A549 (cell line): ENCODE data around the gene ACSBG1.

Source experiments
- HOXA7 ChIP-seq: fragments of 250-450 bp; sonication (Bioruptor Pico); IDR thresholded peaks from 2 replicates; pipeline ENCODE4 v1.5.0; 2020; ENCODE audit warnings: mild to moderate bottlenecking, moderate library complexity
- KDM1A ChIP-seq: fragments of 200-600 bp; sonication (generic); IDR thresholded peaks from 2 replicates; pipeline ENCODE4 v1.6.1; 2016; ENCODE audit warnings: low read depth, mild to moderate bottlenecking
- RAD21 ChIP-seq, 2 experiments: fragments of >200 bp in 1 of 2; sonication (Bioruptor Twin) in 1 of 2; formaldehyde crosslinking in 1 of 2; IDR thresholded peaks in 1 of 2; conservative IDR thresholded peaks in 1 of 2; 2 replicates in 1 of 2; 3 replicates in 1 of 2; pipeline ENCODE4 v1.6.1; 2012 to 2018; ENCODE audit warnings: inconsistent platforms in 1 of 2
- TF ChIP-seq, protein P1 (sequence below): fragments of 450-650 bp; IDR thresholded peaks from 2 replicates; pipeline ENCODE4 v1.6.1; 2014; ENCODE audit warnings: antibody characterized with exemption
- TF ChIP-seq, protein P2 (sequence below): fragments of >200 bp; sonication (Bioruptor Twin); formaldehyde crosslinking; IDR thresholded peaks from 3 replicates; pipeline ENCODE4 v1.5.1; 2016
- TF ChIP-seq, protein P3 (sequence below): fragments of 200-600 bp; sonication (generic); IDR thresholded peaks from 2 replicates; pipeline ENCODE4 v1.6.1; 2016; ENCODE audit warnings: antibody characterized with exemption, mild to moderate bottlenecking, moderate library complexity
- TF ChIP-seq, protein P4 (sequence below): IDR thresholded peaks from 2 replicates; pipeline ENCODE4 v1.6.1; 2012

DNA sequence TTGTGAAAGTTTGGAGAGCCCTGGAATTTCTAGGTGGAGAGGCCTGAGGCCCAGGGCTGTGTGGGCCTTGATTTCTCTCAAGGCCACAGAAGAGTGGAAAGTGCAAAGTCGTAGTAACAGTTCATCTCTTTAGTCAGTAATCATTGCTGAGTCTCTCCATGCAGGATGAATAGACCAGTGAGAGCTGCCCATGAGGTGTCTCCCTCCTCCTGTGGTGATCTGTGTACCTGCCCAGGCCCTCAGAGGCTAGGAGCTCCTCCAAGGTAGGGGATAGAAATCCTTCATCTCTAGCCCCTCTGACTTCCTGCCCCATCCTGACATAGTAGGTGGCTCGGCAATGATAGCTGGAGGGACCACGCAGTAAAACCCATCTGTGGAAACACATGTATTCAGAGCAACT lies 92.0 kb downstream of the ACSBG1 start:
- TF ChIP-seq, protein P1, sequence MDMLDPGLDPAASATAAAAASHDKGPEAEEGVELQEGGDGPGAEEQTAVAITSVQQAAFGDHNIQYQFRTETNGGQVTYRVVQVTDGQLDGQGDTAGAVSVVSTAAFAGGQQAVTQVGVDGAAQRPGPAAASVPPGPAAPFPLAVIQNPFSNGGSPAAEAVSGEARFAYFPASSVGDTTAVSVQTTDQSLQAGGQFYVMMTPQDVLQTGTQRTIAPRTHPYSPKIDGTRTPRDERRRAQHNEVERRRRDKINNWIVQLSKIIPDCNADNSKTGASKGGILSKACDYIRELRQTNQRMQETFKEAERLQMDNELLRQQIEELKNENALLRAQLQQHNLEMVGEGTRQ = no peak
- TF ChIP-seq, protein P2, sequence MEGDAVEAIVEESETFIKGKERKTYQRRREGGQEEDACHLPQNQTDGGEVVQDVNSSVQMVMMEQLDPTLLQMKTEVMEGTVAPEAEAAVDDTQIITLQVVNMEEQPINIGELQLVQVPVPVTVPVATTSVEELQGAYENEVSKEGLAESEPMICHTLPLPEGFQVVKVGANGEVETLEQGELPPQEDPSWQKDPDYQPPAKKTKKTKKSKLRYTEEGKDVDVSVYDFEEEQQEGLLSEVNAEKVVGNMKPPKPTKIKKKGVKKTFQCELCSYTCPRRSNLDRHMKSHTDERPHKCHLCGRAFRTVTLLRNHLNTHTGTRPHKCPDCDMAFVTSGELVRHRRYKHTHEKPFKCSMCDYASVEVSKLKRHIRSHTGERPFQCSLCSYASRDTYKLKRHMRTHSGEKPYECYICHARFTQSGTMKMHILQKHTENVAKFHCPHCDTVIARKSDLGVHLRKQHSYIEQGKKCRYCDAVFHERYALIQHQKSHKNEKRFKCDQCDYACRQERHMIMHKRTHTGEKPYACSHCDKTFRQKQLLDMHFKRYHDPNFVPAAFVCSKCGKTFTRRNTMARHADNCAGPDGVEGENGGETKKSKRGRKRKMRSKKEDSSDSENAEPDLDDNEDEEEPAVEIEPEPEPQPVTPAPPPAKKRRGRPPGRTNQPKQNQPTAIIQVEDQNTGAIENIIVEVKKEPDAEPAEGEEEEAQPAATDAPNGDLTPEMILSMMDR = no peak
- TF ChIP-seq, protein P3, sequence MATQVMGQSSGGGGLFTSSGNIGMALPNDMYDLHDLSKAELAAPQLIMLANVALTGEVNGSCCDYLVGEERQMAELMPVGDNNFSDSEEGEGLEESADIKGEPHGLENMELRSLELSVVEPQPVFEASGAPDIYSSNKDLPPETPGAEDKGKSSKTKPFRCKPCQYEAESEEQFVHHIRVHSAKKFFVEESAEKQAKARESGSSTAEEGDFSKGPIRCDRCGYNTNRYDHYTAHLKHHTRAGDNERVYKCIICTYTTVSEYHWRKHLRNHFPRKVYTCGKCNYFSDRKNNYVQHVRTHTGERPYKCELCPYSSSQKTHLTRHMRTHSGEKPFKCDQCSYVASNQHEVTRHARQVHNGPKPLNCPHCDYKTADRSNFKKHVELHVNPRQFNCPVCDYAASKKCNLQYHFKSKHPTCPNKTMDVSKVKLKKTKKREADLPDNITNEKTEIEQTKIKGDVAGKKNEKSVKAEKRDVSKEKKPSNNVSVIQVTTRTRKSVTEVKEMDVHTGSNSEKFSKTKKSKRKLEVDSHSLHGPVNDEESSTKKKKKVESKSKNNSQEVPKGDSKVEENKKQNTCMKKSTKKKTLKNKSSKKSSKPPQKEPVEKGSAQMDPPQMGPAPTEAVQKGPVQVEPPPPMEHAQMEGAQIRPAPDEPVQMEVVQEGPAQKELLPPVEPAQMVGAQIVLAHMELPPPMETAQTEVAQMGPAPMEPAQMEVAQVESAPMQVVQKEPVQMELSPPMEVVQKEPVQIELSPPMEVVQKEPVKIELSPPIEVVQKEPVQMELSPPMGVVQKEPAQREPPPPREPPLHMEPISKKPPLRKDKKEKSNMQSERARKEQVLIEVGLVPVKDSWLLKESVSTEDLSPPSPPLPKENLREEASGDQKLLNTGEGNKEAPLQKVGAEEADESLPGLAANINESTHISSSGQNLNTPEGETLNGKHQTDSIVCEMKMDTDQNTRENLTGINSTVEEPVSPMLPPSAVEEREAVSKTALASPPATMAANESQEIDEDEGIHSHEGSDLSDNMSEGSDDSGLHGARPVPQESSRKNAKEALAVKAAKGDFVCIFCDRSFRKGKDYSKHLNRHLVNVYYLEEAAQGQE = no peak
- TF ChIP-seq KDM1A = no peak
- TF ChIP-seq, protein P4, sequence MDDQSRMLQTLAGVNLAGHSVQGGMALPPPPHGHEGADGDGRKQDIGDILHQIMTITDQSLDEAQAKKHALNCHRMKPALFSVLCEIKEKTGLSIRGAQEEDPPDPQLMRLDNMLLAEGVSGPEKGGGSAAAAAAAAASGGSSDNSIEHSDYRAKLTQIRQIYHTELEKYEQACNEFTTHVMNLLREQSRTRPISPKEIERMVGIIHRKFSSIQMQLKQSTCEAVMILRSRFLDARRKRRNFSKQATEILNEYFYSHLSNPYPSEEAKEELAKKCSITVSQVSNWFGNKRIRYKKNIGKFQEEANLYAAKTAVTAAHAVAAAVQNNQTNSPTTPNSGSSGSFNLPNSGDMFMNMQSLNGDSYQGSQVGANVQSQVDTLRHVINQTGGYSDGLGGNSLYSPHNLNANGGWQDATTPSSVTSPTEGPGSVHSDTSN = no peak
- TF ChIP-seq HOXA7 (CRISPR knock-in tag) = no peak
- TF ChIP-seq RAD21 (conservative IDR thresholded peaks at IDR 0.05 in 1 of 2, IDR thresholded peaks at IDR 0.05 in 1 of 2) = no peak
